Transverse colon (tissue), 4 donors: ENCODE results near the gene PAPPA. TPM values are rescaled to one million over a fixed set of nuclear protein-coding genes. Genes with fewer than 3 reads are reported as not detected.

Experiments used
- DNase-seq: peaks from one replicate; pipeline ENCODE4 v3.0.0-alpha.2; 2019
- H3K27ac ChIP-seq, 4 donors: fragments of 200-600 bp; sonication (generic); 2 replicates each; pipeline ENCODE4 v1.5.1; 2016 to 2018; ENCODE audit warnings: inconsistent platforms in 4 of 4
- H3K27me3 ChIP-seq: fragments of 200-600 bp; sonication (generic); 2 replicates; pipeline ENCODE4 v1.5.1; 2017; ENCODE audit warnings: inconsistent platforms
- H3K36me3 ChIP-seq, 4 donors: fragments of 200-600 bp; sonication (generic); 2 replicates each; pipeline ENCODE4 v1.5.1; 2017 to 2019; ENCODE audit warnings: inconsistent platforms in 4 of 4
- H3K4me1 ChIP-seq, 4 donors: fragments of 200-600 bp; sonication (generic); 2 replicates each; pipeline ENCODE4 v1.5.1; 2017 to 2020; ENCODE audit warnings: inconsistent platforms in 4 of 4
- H3K4me3 ChIP-seq, 4 donors: fragments of 200-600 bp; sonication (generic); 1 replicate in 1 of 4; 2 replicates in 3 of 4; pipeline versions ENCODE4 v1.5.1 to v1.6.1; 2017 to 2019; ENCODE audit warnings: inconsistent platforms in 4 of 4
- H3K9me3 ChIP-seq, 2 donors: fragments of 200-600 bp; sonication (generic); 2 replicates each; pipeline ENCODE4 v1.5.1; 2017 to 2019; ENCODE audit warnings: inconsistent platforms in 2 of 2
- CTCF ChIP-seq, 5 experiments: fragments of 200-600 bp in 3 of 5; fragments of 450-650 bp in 2 of 5; sonication (generic) in 3 of 5; IDR thresholded peaks; 1 replicate in 2 of 5; 2 replicates in 3 of 5; pipeline ENCODE4 v1.5.1; 2016 to 2017; ENCODE audit warnings: antibody characterized with exemption in 5 of 5, inconsistent platforms in 3 of 5, mild to moderate bottlenecking in 2 of 5, moderate library complexity in 1 of 5
- EP300 ChIP-seq: sonication (generic); formaldehyde crosslinking; IDR thresholded peaks from one replicate; pipeline ENCODE4 v1.6.1; 2017; ENCODE audit warnings: antibody characterized with exemption, low read depth
- POLR2A ChIP-seq: fragments of 450-650 bp; IDR thresholded peaks from one replicate; pipeline ENCODE4 v1.6.1; 2016; ENCODE audit warnings: antibody characterized with exemption, mild to moderate bottlenecking, moderate library complexity
- POLR2AphosphoS5 ChIP-seq, 3 donors: sonication (generic); formaldehyde crosslinking; IDR thresholded peaks; one replicate each; pipeline ENCODE4 v1.6.1; 2016; ENCODE audit warnings: antibody characterized with exemption in 3 of 3
- WGBS, 2 donors: methylation state at CpG; one replicate each; pipeline ENCODE4 v1.1.5; 2018; ENCODE audit warnings: low coverage in 1 of 2; 5-methylcytosine and 5-hydroxymethylcytosine counted together
- in situ Hi-C, 4 donors: fragments of 200-750 bp; cut with MboI; loops; one replicate each; pipeline versions ENCODE4 v1.15.0 to v1.15.1; 2017; ENCODE audit warnings: low sequenced_read_pairs in 3 of 4, low pct_ligation_motif_present in 1 of 4, low pct_unique_long_range_greater_than_20kb in 1 of 4
- intact Hi-C: fragments of 100-400 bp; cut with DNase I; formaldehyde crosslinking; loops from one replicate; pipeline ENCODE4 v1.15.1; 2023; ENCODE audit warnings: low total_unique reads
- total RNA-seq, 4 donors: library from RNA; depleted of rRNA; stranded (reverse); fragments of >200 nt; gene quantifications; one replicate each; pipeline ENCODE4 v1.1.0, GENCODE V29; 2016

Gene PAPPA
- total RNA-seq, 4 donors from 2014 or later, result 0.37 to 4.4 (median 1.4) TPM

- Histone ChIP-seq H3K27ac (no peak overlapping the region), H3K4me1 (no peaks in the 10 kb centered on the region), H3K36me3 (no peaks in the 10 kb centered on the region), H3K4me3 (no peak overlapping the region), H3K9me3 (no peaks in the 10 kb centered on the region), H3K27me3 (no peaks in the 10 kb centered on the region)
- TF ChIP-seq POLR2A, result no peak
- TF ChIP-seq POLR2AphosphoS5 (IDR thresholded peaks at IDR 0.05), result no peak
- TF ChIP-seq EP300, result no peak
- TF ChIP-seq CTCF (IDR thresholded peaks at IDR 0.05), result no peak
- intact Hi-C loops (no loop called here), in situ Hi-C loops (loop anchor here in 1 of 4 donors (25.0 kb wide), 1 partner anchor 109 kb away; no protein-coding TSS in a partner anchor)
- WGBS, 2 donors, result 83% methylated on average over 1 of the region's 1 CpG; no CpG with 5 or more reads in 1 of the 2 donors
- DNase-seq, result no peak
These were observed 267.5 kb downstream of the PAPPA start for GRCh38 chr9:116420993-116421538.

- intact Hi-C loops (no loop called here), in situ Hi-C loops (loop anchor here in 1 of 4 donors (25.0 kb wide), 1 partner anchor 110 kb away; no protein-coding TSS in a partner anchor)
- Histone ChIP-seq H3K27me3 (no peaks in the 10 kb centered on the region), H3K27ac (no peak overlapping the region), H3K36me3 (no peaks in the 10 kb centered on the region), H3K9me3 (no peaks in the 10 kb centered on the region), H3K4me1 (no peaks in the 10 kb centered on the region), H3K4me3 (no peak overlapping the region)
- 91 to 100% methylated on average over 4 to 5 of the region's 5 CpGs for WGBS, 2 donors
- no peak for TF ChIP-seq EP300
- no peak for TF ChIP-seq POLR2A
- no peak for TF ChIP-seq POLR2AphosphoS5 (IDR thresholded peaks at IDR 0.05)
- no peak for TF ChIP-seq CTCF (IDR thresholded peaks at IDR 0.05)
- DNase-seq, result no peak
These were observed 268.8 kb downstream of the PAPPA start for GRCh38 chr9:116422119-116422979.

DNA sequence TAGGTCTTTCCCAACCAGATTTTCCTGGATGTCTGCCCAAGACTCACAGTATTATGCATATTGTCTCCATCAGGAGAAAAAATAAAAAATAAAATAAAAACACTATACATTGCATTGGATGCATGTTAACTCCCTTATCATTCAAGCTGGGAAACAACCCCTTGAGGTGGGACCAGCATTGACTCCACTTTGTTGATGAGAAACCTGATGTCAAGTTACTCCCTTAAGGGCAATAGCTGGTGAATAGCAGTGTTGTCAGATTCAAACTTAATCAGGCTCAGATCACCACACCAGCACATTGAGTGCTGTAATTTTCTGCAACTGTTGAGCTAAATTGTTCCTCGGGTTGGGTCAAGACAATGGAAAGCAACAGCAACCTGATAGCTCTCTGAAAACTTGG, 269.6 kb downstream of the PAPPA start:
- DNase-seq, result no peak
- in situ Hi-C loops (loop anchor here in 1 of 4 donors (25.0 kb wide), 1 partner anchor 111 kb away; no protein-coding TSS in a partner anchor), intact Hi-C loops (no loop called here)
- no peaks in the 10 kb centered on the region for H3K4me1 ChIP-seq
- no peaks in the 10 kb centered on the region for H3K27me3 ChIP-seq
- H3K9me3 ChIP-seq, result no peaks in the 10 kb centered on the region
- 77 to 100% methylated on average over 1 of the region's 1 CpG for WGBS, 2 donors
- TF ChIP-seq EP300 (no peak), POLR2A (no peak), CTCF (IDR thresholded peaks at IDR 0.05) (no peak), POLR2AphosphoS5 (IDR thresholded peaks at IDR 0.05) (no peak)
- no peaks in the 10 kb centered on the region for H3K36me3 ChIP-seq
- no peak overlapping the region for H3K4me3 ChIP-seq
- H3K27ac ChIP-seq, result no peak overlapping the region

- 80 to 92% methylated on average over 2 of the region's 2 CpGs for WGBS, 2 donors
- H3K4me1 ChIP-seq, result no peaks in the 10 kb centered on the region
These were observed 271.7 kb downstream of the PAPPA start for GRCh38 chr9:116425244-116425643.

More at GRCh38 chr9:116425244-116425643, 271.7 kb downstream of the PAPPA start:
- Histone ChIP-seq H3K27me3 (no peaks in the 10 kb centered on the region), H3K9me3 (no peaks in the 10 kb centered on the region), H3K4me3 (no peak overlapping the region), H3K27ac (no peak overlapping the region), H3K36me3 (no peaks in the 10 kb centered on the region)
- TF ChIP-seq POLR2A (no peak), POLR2AphosphoS5 (IDR thresholded peaks at IDR 0.05) (no peak), EP300 (no peak), CTCF (IDR thresholded peaks at IDR 0.05) (no peak)
- no peak for DNase-seq
- in situ Hi-C loops, result no loop called here
- intact Hi-C loops, result no loop called here
